ENCODE measurements around the gene RNGTT.

GRCh38 chr6:88611721-88612120 is 351.7 kb downstream of the RNGTT start:
- no peak for TF ChIP-seq CTCF (conservative IDR thresholded peaks at IDR 0.05)
- TF ChIP-seq ZFX (IDR thresholded peaks at IDR 0.05), result no peak

Data from C4-2B (cell line).